COLO668 (cell line): Measurements from ENCODE around the gene STX17.
"Not testable (repeated sequence)": the region's sequence is repeated elsewhere in the genome, so short reads cannot be mapped to it uniquely, and the experiment has no call there.

Experiments
- DNase-seq: peaks from one replicate; lab custom pipeline; 2025; ENCODE audit not compliant: unreplicated experiment; lab: John Stamatoyannopoulos, UW

The STX17 gene

DNA sequence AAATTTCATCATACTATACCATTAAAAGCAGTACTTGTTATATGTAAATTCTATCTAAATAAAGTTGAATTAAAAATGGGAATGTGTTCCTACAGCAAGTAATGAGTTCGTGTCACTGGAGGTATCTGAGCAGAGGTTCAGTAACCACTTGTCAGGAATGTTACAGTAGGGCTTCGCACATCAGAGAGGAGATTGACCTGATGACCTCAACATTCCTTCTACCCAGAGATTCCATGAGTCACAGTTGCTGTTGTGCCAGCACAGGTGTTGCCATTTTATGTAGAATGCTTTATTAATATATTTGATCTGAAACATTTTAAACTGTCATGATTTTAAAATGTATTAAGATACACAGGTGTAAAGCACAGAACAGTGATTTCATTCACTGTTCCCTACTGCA is 60.3 kb downstream of the STX17 start:
- no peak for DNase-seq

DNA sequence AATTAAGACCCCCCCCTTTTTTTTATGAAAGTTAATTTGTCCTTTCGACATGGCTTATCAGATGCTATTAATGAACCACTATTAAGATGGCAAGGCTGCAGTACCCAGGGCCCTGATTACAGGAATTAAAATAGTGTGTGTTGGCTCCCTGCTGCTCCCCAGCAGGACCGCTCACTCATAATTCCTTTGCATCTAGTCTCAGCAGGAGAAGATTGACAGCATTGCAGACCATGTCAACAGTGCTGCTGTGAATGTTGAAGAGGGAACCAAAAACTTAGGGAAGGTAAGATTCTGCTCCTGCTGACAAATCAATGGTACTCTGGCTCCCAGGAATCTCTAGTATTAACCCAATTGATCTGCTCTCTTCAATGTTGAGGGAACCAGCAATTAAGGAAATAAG is 61.0 kb downstream of the STX17 start:
- DNase-seq: no peak

DNA sequence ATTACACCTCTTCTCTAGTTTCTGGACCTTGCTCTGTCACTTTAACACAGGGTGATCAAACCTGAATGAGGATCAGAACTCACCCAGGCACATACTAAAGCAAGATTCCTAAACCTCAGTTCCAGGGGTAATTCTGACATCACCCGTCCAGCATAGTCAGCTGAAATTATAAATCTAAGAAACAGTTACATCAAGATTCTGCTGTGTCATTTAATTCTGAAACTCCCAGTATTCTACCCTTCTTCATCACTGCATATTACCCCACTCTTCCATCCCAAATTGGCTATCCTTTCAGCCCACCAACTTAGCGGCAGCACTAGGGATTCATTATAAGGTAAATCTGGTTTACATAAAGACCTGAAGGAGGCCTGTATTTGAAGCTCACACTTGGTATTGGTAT is 64.0 kb downstream of the STX17 start:
- no peak for DNase-seq

DNA sequence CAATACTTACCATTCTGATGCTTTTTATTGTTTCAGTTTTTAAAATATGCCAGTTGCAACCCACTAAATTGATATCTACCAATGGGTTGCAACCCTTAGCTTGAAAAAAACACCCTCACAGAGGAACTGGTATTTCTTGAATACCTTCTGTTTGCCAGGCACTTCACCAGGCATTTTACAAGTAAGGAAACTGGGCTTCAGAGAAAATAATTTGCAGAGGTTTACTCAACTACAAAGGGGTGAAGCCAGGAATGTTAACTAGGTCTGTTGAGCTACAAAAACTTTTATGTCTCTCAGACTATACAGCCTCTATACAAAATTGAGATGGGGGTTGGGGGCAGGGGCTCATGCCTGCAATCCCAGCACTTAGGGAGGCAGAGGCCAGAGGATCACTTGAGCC is 65.0 kb downstream of the STX17 start:
- DNase-seq: no peak

DNA sequence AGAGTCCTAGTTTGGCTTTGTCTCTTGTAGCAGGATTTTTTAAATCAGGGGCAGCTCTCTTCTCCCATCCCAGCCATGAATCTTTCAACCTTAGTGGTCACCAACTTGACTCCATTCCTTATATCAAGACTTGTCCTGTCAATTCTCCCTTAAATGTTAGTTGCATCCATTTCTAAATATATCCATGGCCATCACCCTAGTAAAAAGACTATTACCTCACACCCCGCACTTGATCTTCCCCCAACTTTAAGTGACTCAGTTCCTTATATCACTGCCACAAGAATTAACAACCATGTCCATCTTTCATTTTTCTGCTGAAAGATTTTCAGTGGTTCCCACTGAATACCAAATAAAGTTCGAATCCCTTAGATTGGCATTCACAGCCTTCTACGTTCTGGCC is 67.0 kb downstream of the STX17 start:
- DNase-seq: no peak

DNA sequence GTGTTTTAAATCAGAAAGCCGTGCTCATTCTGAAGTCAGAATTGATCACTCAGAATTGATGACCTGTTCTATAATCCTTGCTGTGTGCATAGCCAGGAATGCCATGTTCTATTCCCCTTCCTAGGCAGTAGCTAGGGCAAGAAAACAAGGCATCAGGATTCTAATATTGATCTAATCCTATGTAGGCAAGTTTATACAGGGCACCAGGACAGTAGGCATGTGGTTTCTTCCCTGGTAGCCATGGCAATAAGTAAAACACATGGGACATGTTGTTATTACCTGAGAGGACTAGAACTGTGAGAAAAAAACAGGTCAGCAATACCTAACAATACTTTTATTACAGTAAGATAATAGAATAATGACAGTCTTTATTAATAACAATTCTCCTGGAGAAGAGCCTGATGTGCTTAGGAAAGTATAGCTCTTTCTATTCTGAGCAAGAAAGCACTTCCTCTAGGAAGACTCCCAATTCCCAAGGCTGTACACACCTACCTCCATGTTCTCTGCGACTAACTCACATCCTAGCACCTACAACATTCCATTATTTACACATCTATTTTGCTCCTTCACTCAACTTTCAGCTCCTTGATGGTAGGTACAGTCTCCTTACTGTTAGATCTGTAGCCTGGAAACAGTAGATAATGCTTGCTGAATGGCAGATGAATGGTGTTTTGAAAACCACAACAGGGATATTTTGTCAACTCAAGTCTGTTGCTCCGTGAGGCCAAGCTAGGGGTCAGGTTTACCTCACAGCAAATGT is 70.8 kb downstream of the STX17 start:
- DNase-seq: no peak

DNA sequence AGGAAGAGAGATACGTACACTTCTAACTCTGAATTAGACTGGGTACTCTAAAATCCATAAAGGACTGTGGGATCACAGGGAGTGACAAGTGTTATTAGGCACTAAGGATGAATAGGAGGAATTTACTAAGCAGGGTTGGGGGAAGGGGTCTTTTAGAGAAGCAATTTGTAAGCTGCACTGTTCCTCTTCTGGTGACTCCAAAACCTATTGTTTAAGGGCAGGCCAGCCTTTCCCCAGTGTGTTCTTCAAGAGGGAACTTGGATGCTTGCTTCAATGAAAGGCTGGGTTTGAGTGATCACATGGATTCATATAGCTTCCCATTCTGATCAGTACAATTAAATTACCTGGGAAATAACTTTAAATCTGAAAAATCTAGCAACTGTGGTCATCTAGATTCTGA is 71.8 kb downstream of the STX17 start:
- DNase-seq: no peak

DNA sequence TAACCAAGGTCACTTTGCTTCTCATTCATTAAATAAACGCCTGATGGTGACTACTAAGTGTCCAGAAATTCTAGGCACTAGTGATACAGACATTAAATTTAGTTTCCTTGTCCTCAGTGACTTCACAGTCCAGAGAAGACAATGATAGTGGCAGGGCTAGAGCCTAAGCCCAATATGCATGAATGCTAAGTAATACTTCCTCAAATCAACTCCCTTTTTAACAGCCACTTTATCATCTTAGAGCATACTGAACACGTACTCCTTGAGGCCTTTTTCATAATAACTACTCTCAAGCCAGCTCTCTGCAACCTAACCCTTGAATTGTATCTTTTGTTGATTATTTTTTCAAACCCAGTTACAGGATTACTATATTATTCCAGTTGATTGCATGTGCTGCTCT is 74.1 kb downstream of the STX17 start:
- no peak for DNase-seq

DNA sequence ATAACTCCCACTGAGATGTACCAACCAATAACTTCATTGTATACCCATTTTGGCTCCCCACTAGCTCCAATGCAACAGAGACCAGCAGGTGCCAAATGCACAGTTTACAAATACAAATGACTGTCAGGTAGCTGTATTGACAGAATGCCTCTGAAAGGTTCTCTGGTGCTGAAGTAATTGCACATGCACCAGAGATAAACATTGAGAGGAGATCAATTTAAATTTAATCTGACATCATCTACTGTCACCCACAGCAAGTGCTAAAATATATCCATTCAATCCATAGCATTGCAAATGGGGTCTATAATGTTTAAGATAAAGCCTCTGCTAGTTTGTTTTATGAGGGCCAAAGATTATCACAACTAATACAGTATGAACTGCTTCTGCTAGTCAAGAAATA is 80.2 kb downstream of the STX17 start:
- DNase-seq: no peak

DNA sequence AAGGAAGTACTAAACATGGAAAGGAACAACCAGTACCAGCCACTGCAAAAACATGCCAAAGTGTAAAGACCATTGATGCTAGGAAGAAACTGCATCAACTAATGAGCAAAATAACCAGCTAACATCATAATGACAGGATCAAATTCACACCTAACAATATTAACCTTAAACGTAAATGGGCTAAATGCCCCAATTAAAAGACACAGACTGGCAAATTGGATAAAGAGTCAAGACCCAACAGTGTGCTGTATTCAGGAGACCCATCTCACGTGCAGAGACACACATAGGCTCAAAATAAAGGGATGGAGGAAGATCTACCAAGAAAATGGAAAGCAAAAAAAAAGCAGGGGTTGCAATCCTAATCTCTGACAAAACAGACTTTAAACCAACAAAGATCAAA is 84.1 kb downstream of the STX17 start:
- DNase-seq: not testable (repeated sequence)

DNA sequence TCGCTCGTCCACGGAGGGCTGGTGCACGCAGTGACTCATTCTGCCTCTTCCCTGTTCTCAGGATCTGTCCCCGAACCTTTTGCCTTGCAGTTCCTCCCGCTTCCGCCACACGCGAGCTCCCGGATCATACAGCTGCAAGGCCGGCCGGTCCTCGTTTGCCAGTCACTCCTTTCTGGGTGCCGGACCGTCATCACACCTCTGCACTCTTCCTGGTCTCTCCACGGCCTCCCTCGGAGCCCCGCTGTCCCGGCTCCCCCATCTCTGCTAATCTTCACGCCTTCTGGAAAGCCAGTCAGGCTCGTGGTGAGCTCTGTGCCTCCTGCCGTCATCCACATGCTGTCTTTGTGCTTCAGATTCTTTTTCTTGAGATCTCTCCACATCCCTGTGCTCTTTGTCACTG is 91.8 kb downstream of the STX17 start:
- DNase-seq: no peak

DNA sequence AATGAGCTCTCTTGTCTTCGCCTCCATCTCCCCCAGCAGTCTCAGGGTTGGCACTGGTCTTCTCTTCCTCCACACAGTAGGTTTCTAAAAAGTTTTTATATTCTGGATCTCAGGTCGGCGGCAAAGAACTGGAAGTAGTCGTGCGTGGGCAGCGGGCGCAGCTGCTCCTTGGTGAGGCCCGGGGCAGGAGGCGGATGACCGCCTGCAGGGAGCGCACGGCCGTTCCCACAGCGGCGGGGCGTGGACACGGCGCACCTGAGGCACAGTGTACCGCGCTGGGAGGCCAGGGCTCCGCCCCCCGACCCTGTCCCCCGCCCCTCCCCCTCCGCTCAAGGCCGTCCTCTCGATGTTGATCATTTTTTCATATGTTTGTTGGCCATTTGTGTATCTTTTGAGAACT is 92.4 kb downstream of the STX17 start:
- DNase-seq: no peak

DNA sequence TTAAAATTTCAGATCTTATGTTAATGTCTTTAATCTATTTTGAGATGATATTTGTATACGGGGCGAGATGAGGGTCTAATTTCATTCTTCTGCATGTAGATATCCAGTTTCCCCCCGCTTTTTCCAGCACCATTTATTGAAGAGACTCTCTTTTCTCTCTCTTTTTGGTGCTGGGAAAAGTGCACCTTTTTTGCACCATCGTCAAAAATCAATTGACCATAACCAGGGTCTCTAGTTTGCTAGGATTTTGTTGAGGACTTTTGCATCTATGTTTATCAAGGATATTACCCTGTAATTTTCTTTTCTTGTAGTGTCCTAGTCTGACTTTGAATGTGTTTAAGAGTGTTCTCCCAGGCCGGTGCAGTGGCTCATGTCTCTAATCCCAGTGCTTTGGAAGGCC is 93.3 kb downstream of the STX17 start:
- DNase-seq: no peak

DNA sequence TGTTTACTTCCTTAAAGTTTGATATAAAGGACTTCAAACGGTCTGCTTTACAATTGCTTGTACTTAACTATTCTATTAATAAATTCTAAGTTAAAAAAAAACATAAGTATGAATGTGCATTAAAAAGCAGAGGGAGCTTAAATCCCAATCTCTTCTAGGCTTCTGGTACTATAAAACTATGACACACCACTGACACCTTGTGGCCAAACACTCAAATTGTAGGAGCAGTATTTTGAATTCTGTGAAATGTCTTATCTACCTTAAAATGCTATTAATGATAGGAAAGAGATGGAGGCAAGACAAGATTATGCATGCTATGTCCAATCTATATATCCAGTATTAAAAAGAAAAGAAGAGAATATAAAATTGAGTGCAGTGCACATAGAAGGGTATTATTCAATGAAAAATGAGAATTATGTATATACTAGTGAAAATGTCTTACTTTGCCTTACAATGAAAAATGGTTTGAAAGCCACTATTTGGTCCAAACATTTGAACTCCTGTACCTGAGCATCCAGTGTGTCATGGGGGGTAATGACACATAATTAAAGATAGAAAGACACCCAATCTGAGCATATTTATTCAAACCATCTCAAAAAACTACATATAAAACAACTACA is 104.7 kb downstream of the STX17 start:
- DNase-seq: peak; percentile 14

DNA sequence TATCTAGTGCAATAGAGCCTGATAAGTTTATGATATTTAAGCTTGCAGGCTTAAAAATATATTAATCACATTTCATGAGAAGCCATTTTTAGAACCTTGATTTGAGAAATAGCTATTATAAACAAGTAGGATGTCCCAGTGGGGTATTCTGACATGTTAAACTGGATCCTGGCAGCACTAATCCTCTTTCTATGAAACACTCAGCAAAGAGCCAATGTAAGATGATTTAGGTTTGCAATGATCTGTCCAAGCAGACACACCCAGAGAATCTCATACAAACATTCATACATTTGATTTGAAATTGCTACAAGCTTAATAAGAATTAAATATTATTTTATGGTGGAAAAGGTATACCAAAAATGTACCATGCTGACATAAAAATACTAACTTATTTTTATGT is 105.8 kb downstream of the STX17 start:
- DNase-seq: no peak

DNA sequence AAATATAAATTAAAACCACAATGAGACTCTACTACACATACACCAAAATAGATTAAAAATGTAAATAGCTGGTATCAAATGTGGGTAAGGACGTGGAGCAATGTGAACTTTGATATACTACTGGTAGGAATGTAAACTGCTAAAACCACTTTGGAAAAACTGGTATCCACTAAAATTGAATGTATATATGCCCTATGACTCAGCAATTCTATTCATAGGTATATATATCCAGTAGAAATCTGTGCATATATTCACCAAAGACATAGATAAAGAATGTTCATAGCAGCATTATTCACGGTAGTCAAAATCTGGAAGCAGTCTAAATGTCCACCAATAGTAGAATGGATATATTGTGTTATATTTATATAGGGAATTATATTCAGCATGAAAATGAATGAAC is 107.1 kb downstream of the STX17 start:
- DNase-seq: no peak

DNA sequence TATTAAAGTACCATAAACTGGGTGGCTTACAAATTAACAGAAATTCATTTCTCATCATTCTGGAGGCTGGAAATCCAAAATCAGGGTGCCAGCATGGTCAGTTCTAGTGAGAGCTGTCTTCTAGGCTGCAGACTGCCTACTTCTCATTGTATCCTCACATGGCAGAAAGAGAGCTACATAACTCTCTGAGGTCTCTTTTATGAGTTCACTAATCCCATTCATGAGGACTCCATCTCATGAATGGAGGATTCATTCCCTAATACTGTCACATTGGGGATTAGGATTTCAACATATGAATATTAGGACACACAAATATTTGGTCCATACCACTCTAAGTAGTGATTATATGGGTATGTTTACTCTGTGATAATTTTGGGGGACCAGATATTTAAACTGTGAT is 108.4 kb downstream of the STX17 start:
- DNase-seq: no peak

DNA sequence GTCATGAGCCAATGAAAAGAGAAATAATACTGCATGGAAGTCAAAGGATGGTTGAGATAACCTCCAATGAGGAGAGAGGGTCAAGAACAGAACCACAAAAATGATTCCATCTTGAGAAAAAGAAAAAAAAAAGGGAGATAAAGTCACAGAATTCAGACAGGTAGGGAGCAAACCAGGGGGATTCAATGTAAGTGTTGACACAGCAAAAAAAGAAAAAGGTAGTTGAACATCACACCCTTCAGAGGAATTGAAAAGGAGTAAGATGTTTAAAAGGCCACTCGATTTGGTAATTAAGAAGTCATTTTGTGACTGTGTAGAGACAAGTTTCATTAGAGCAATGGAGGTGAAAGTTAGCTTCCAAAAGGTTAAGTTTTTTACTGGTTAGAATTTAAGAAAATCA is 113.1 kb downstream of the STX17 start:
- DNase-seq: no peak
